ENCODE measurements around the gene PALD1. TPM values are rescaled to one million over a fixed set of nuclear protein-coding genes. Genes with fewer than 3 reads are reported as not detected.
A peak's percentile ranks its signal among the peaks of the same experiment; 100 is the strongest.

The PALD1 gene
- total and polyA plus RNA-seq, 2 of the 13 experiments (the other 11 are each of a cell fraction or from before 2014, with no cell fraction given): 0.07 to 0.09 TPM

GRCh38 chr10:70528741-70529362 lies 50.3 kb downstream of the PALD1 start:
- 36% methylated on average over 8 of the region's 10 CpGs for WGBS (ENCODE audit: low lambda C conversion rate)
- BruUV-seq (replicated peaks): no TSS peak
- no peaks in the 10 kb centered on the region for H4K20me1 ChIP-seq (ENCODE audit: insufficient read depth, low read length)
- H3K4me3 ChIP-seq (replicated peaks in 1 of 3; ENCODE audit: insufficient read depth in 1 of 3, low read depth in 2 of 3, low read length in 3 of 3): no peak overlapping the region; a peak in 1 of 6 replicates
- no peaks in the 10 kb centered on the region for H3K9me3 ChIP-seq (ENCODE audit: low read length)
- no peak overlapping the region for H3K27ac ChIP-seq (ENCODE audit: extremely low read length, insufficient read depth, low read length)
- H3K79me2 ChIP-seq (ENCODE audit: insufficient read depth, low read length): no peaks in the 10 kb centered on the region
- no peak overlapping the region for H3K9ac ChIP-seq (ENCODE audit: insufficient read depth, low read depth, low read length)
- H3K27me3 ChIP-seq (ENCODE audit: control insufficient read depth in 1 of 2, insufficient read depth in 2 of 2, low read length in 2 of 2): peaks cover 3 to 6% of the 10 kb centered on the region in 2 experiments; a peak in 3 of 5 replicates
- intact Hi-C loops (cut with micrococcal nuclease; ENCODE audit: unreplicated experiment): no loop called here
- in situ Hi-C loops (cut with HindIII; ENCODE audit: extremely low pct_ligation_motif_present, low pct_unique_long_range_greater_than_20kb): no loop called here
- DNase-seq (ENCODE audit: low spot score) (peak; percentile 34), FAIRE-seq (no peak), ATAC-seq (peak; percentile 78)
- CTCF ChIA-PET (ENCODE audit: low intra/inter-chr PET ratio, low total read pairs): no interaction called here
- no peaks in the 10 kb centered on the region for H3K4me1 ChIP-seq (ENCODE audit: insufficient read depth, low read length)
- H3K4me2 ChIP-seq (ENCODE audit: low read depth, low read length): peak overlapping the region; percentile 56
- no peaks in the 10 kb centered on the region for H3K36me3 ChIP-seq (replicated peaks in 1 of 2; ENCODE audit: control insufficient read depth in 1 of 2, insufficient read depth in 2 of 2, low read length in 2 of 2)
- no peak overlapping the region for H2AFZ ChIP-seq (ENCODE audit: low read length)
- POLR2A ChIA-PET: no interaction called here
- no peak for TF ChIP-seq NRL (CRISPR knock-in tag; IDR thresholded peaks at IDR 0.05; ENCODE audit: borderline replicate concordance)
- no peak for TF ChIP-seq ATM (IDR thresholded peaks at IDR 0.05; ENCODE audit: borderline replicate concordance)
- no peak for TF ChIP-seq ATF4 (CRISPR knock-in tag; IDR thresholded peaks at IDR 0.05)
- no peak for TF ChIP-seq NCOR1 (IDR thresholded peaks at IDR 0.05; ENCODE audit: borderline replicate concordance, low read length)
- no peak for TF ChIP-seq IRF2 (CRISPR knock-in tag; IDR thresholded peaks at IDR 0.05)
- no peak for TF ChIP-seq ZBTB3 (CRISPR knock-in tag; IDR thresholded peaks at IDR 0.05; ENCODE audit: borderline replicate concordance, low read depth)
- TF ChIP-seq SKI (IDR thresholded peaks at IDR 0.05; ENCODE audit: partially characterized antibody): no peak
- TF ChIP-seq RNF2 (conservative IDR thresholded peaks at IDR 0.05; ENCODE audit: low read depth): no peak
- TF ChIP-seq ZBTB26 (CRISPR knock-in tag; IDR thresholded peaks at IDR 0.05; ENCODE audit: borderline replicate concordance): no peak
- no peak for TF ChIP-seq DZIP1 (CRISPR knock-in tag; IDR thresholded peaks at IDR 0.05)
- TF ChIP-seq ZNF160 (CRISPR knock-in tag; IDR thresholded peaks at IDR 0.05): no peak
- no peak for TF ChIP-seq CHD2 (IDR thresholded peaks at IDR 0.05; ENCODE audit: low read depth, low read length)
- TF ChIP-seq ATF6 (CRISPR knock-in tag; conservative IDR thresholded peaks at IDR 0.05): no peak
- no peak for TF ChIP-seq RXRB (CRISPR knock-in tag; IDR thresholded peaks at IDR 0.05; ENCODE audit: borderline replicate concordance)
- no peak for TF ChIP-seq SMARCE1 (IDR thresholded peaks at IDR 0.05; ENCODE audit: borderline replicate concordance)
- no peak for TF ChIP-seq BCL3 (CRISPR knock-in tag; IDR thresholded peaks at IDR 0.05)
- no peak for TF ChIP-seq TBL1XR1 (IDR thresholded peaks at IDR 0.05; ENCODE audit: borderline replicate concordance, low read length, partially characterized antibody)

Measured in HepG2 (cell line).